K562 (cell line): Measurements from ENCODE around the gene SLC33A1. TPM values are rescaled to one million over a fixed set of nuclear protein-coding genes. Genes with fewer than 3 reads are reported as not detected.

Source experiments
- BCL6 ChIP-seq: fragments of 250-450 bp; sonication (Bioruptor Pico); IDR thresholded peaks from 2 replicates; pipeline ENCODE4 v1.4.0; 2020
- BRCA1 ChIP-seq, 2 experiments: fragments of 450-650 bp in 1 of 2; sonication (generic) in 1 of 2; formaldehyde crosslinking in 1 of 2; IDR thresholded peaks; 2 replicates each; pipeline versions ENCODE4 v1.5.0 to v1.6.1; 2017 to 2020; ENCODE audit warnings: mild to moderate bottlenecking in 1 of 2, missing genetic modification reagents in 1 of 2
- BRD4 ChIP-seq: fragments of 200-600 bp; sonication (generic); IDR thresholded peaks from 2 replicates; pipeline ENCODE4 v1.6.1; 2017; ENCODE audit warnings: inconsistent platforms
- CBFB ChIP-seq: sonication (generic); formaldehyde crosslinking; IDR thresholded peaks from 2 replicates; pipeline ENCODE4 v1.4.0; 2020; ENCODE audit warnings: mild to moderate bottlenecking, missing genetic modification reagents
- CHCHD3 ChIP-seq: fragments of 250-450 bp; sonication (Bioruptor Pico); IDR thresholded peaks from 2 replicates; pipeline ENCODE4 v2.1.2; 2022; ENCODE audit warnings: mild to moderate bottlenecking
- GABPA ChIP-seq: fragments of 200-800 bp; sonication (Bioruptor generic); conservative IDR thresholded peaks from 2 replicates; pipeline ENCODE4 v1.6.1; 2016; ENCODE audit warnings: low read depth, missing genetic modification characterization, missing compliant biosample characterization
- GATA2 ChIP-seq: sonication (generic); formaldehyde crosslinking; IDR thresholded peaks from 2 replicates; pipeline ENCODE4 v1.4.0; 2020; ENCODE audit warnings: mild to moderate bottlenecking, missing genetic modification reagents
- GMEB1 ChIP-seq: fragments of 250-450 bp; sonication (Bioruptor Pico); IDR thresholded peaks from 2 replicates; pipeline ENCODE4 v1.4.0; 2020; ENCODE audit warnings: mild to moderate bottlenecking
- HEY1 ChIP-seq: fragments of 250-450 bp; sonication (Bioruptor Pico); IDR thresholded peaks from 2 replicates; pipeline ENCODE4 v1.5.0; 2020; ENCODE audit warnings: mild to moderate bottlenecking, moderate library complexity, borderline replicate concordance
- PTTG1 ChIP-seq: fragments of 450-650 bp; IDR thresholded peaks from 2 replicates; pipeline ENCODE4 v1.6.1; 2016; ENCODE audit warnings: low read depth, mild to moderate bottlenecking, missing genetic modification characterization, missing compliant biosample characterization
- SP2 ChIP-seq: IDR thresholded peaks from 2 replicates; pipeline ENCODE4 v1.6.1; 2011; ENCODE audit warnings: mild to moderate bottlenecking, low read depth, low read length, moderate library complexity; ENCODE audit not compliant: poor library complexity, severe bottlenecking; ENCODE audit errors: extremely low read depth
- ZKSCAN8 ChIP-seq: fragments of 200-800 bp; sonication (Bioruptor generic); IDR thresholded peaks from 2 replicates; pipeline ENCODE4 v1.6.1; 2016; ENCODE audit warnings: missing genetic modification characterization, missing compliant biosample characterization
- ZNF174 ChIP-seq: fragments of 250-450 bp; sonication (Bioruptor Pico); IDR thresholded peaks from 2 replicates; pipeline ENCODE4 v1.4.0; 2020; ENCODE audit warnings: mild to moderate bottlenecking
- ZNF197 ChIP-seq: fragments of 200-800 bp; sonication (Bioruptor generic); IDR thresholded peaks from 2 replicates; pipeline ENCODE4 v1.6.1; 2016; ENCODE audit warnings: low read depth, missing genetic modification characterization, missing compliant biosample characterization
- ZNF436 ChIP-seq: fragments of 250-450, 450-650 bp; sonication (Bioruptor Pico); formaldehyde crosslinking; IDR thresholded peaks from 2 replicates; pipeline ENCODE4 v1.7.0; 2020; ENCODE audit warnings: mild to moderate bottlenecking
- ZNF644 ChIP-seq: fragments of 200-800 bp; sonication (Bioruptor generic); IDR thresholded peaks from 2 replicates; pipeline ENCODE4 v1.6.1; 2016; ENCODE audit warnings: low read depth, missing genetic modification characterization, missing compliant biosample characterization
- ZNF740 ChIP-seq, 3 experiments: fragments of 200-800 bp in 1 of 3; sonication (Bioruptor generic) in 1 of 3; sonication (generic) in 1 of 3; formaldehyde crosslinking in 1 of 3; IDR thresholded peaks; 2 replicates each; pipeline versions ENCODE4 v1.6.1 to v1.8.0; 2016 to 2022; ENCODE audit warnings: mild to moderate bottlenecking in 2 of 3, missing compliant biosample characterization in 2 of 3, missing genetic modification characterization in 2 of 3, missing genetic modification reagents in 1 of 3
- ZNF778 ChIP-seq: fragments of 450-650 bp; formaldehyde crosslinking; IDR thresholded peaks from 2 replicates; pipeline ENCODE4 v1.4.0; 2020; ENCODE audit warnings: mild to moderate bottlenecking, moderate library complexity
- ZSCAN29 ChIP-seq: fragments of 450-650 bp; IDR thresholded peaks from 2 replicates; pipeline ENCODE4 v1.6.1; 2017
- polyA plus RNA-seq, 8 experiments: library from polyadenylated mRNA; depleted of rRNA in 4 of 8; stranded (reverse) in 5 of 8; unstranded in 3 of 8; fragments of >200 nt; fragmentation: Nextera tagmentation in 2 of 8; fragmentation: Illumina TruSeq in 1 of 8; extraction: Ambion mirVana in 2 of 8; extraction: Trizol in 1 of 8; gene quantifications; 2 replicates each; pipeline versions ENCODE4 v1.2.1 to v1.2.3, GENCODE V29; 2011 to 2014; ENCODE audit warnings: inconsistent platforms in 1 of 8, missing spikeins in 1 of 8
- total RNA-seq, 7 experiments: library from RNA; depleted of rRNA in 6 of 7; stranded (reverse); fragments of >200 nt in 6 of 7; fragmentation: Illumina TruSeq in 2 of 7; extraction: Trizol in 2 of 7; gene quantifications; 2 replicates each; pipeline versions ENCODE4 v1.2.1 to v1.2.3, GENCODE V29; 2011 to 2021; ENCODE audit warnings: low replicate concordance in 1 of 7
- TF ChIP-seq, protein P1 (sequence below), 2 experiments: fragments of 450-650 bp in 1 of 2; IDR thresholded peaks; 2 replicates each; pipeline ENCODE4 v1.6.1; 2011 to 2017; ENCODE audit warnings: low read depth in 2 of 2, antibody characterized with exemption in 1 of 2, borderline replicate concordance in 1 of 2, low read length in 1 of 2, mild to moderate bottlenecking in 1 of 2, mixed read lengths in 1 of 2; ENCODE audit not compliant: control insufficient read depth in 1 of 2
- TF ChIP-seq, protein P2 (sequence below): sonication (generic); formaldehyde crosslinking; IDR thresholded peaks from 2 replicates; pipeline ENCODE4 v1.5.0; 2020; ENCODE audit warnings: missing genetic modification reagents

Gene SLC33A1
- total and polyA plus RNA-seq, 9 of the 15 experiments (the other 6 are each of a cell fraction or from before 2014, with no cell fraction given), result 6.2 to 26.8 (median 19.6) TPM

- no peak for TF ChIP-seq ZKSCAN8 (CRISPR knock-in tag)
- no peak for TF ChIP-seq GABPA
- no peak for TF ChIP-seq ZSCAN29
- no peak for TF ChIP-seq BRCA1 (IDR thresholded peaks at IDR 0.05)
- TF ChIP-seq BRCA1 (CRISPR knock-in tag; IDR thresholded peaks at IDR 0.05), result no peak
- TF ChIP-seq ZNF174 (CRISPR knock-in tag), result no peak
- TF ChIP-seq GMEB1, result no peak
- TF ChIP-seq PTTG1 (tag), result no peak
- no peak for TF ChIP-seq ZNF644 (tag)
- no peak for TF ChIP-seq ZNF436
- TF ChIP-seq CHCHD3 (CRISPR knock-in tag), result no peak
- TF ChIP-seq, protein P1, sequence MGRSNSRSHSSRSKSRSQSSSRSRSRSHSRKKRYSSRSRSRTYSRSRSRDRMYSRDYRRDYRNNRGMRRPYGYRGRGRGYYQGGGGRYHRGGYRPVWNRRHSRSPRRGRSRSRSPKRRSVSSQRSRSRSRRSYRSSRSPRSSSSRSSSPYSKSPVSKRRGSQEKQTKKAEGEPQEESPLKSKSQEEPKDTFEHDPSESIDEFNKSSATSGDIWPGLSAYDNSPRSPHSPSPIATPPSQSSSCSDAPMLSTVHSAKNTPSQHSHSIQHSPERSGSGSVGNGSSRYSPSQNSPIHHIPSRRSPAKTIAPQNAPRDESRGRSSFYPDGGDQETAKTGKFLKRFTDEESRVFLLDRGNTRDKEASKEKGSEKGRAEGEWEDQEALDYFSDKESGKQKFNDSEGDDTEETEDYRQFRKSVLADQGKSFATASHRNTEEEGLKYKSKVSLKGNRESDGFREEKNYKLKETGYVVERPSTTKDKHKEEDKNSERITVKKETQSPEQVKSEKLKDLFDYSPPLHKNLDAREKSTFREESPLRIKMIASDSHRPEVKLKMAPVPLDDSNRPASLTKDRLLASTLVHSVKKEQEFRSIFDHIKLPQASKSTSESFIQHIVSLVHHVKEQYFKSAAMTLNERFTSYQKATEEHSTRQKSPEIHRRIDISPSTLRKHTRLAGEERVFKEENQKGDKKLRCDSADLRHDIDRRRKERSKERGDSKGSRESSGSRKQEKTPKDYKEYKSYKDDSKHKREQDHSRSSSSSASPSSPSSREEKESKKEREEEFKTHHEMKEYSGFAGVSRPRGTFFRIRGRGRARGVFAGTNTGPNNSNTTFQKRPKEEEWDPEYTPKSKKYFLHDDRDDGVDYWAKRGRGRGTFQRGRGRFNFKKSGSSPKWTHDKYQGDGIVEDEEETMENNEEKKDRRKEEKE (IDR thresholded peaks at IDR 0.05; ENCODE audit: borderline replicate concordance in 1 of 2, control insufficient read depth in 1 of 2, low read depth in 2 of 2, low read length in 1 of 2), result no peak
- TF ChIP-seq ZNF778, result no peak
- no peak for TF ChIP-seq CBFB (CRISPR knock-in tag)
- no peak for TF ChIP-seq GATA2 (CRISPR knock-in tag)
- TF ChIP-seq HEY1 (CRISPR knock-in tag), result no peak
- TF ChIP-seq BRD4, result no peak
- TF ChIP-seq ZNF197 (CRISPR knock-in tag), result no peak
- TF ChIP-seq, protein P2, sequence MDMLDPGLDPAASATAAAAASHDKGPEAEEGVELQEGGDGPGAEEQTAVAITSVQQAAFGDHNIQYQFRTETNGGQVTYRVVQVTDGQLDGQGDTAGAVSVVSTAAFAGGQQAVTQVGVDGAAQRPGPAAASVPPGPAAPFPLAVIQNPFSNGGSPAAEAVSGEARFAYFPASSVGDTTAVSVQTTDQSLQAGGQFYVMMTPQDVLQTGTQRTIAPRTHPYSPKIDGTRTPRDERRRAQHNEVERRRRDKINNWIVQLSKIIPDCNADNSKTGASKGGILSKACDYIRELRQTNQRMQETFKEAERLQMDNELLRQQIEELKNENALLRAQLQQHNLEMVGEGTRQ (CRISPR knock-in tag), result no peak
- TF ChIP-seq BCL6 (CRISPR knock-in tag), result no peak
- 0 out of 2 replicates have a peak, but pooled peaks have one; percentile 56 for TF ChIP-seq ZNF740 (CRISPR knock-in tag; IDR thresholded peaks at IDR 0.05)
- TF ChIP-seq ZNF740 (tag; IDR thresholded peaks at IDR 0.05), result no peak
- no peak for TF ChIP-seq SP2
Measured at GRCh38 chr3:155853214-155854140, 750 bp downstream of the SLC33A1 start (continued).
